GM12801 (cell line): ENCODE measurements around the gene EXOC2.

Experiments
- TF ChIP-seq, protein P1 (sequence below): IDR thresholded peaks from one replicate; pipeline ENCODE4 v1.5.1; 2011; ENCODE audit warnings: control low read depth; ENCODE audit not compliant: insufficient read length; ENCODE audit errors: extremely low read depth

The EXOC2 gene

DNA sequence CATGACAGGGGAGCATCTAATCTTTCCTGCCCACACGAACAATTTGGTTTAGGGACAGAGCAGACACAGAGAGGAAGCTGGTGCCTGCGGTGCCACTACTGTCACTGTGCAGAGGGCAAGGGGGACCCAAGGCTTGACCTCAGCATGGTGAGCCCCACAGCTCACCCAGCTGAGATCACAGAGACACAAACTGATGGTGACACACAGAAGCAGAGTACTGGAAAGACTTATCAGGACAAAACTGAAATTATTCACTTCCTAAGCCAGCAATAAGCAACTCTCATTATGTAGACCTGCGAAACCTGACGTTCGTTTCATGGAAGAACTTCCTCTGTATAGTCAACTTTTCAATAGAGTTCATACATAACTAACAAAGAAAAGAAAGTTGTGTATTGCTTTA is 122.1 kb downstream of the EXOC2 start:
- TF ChIP-seq, protein P1, sequence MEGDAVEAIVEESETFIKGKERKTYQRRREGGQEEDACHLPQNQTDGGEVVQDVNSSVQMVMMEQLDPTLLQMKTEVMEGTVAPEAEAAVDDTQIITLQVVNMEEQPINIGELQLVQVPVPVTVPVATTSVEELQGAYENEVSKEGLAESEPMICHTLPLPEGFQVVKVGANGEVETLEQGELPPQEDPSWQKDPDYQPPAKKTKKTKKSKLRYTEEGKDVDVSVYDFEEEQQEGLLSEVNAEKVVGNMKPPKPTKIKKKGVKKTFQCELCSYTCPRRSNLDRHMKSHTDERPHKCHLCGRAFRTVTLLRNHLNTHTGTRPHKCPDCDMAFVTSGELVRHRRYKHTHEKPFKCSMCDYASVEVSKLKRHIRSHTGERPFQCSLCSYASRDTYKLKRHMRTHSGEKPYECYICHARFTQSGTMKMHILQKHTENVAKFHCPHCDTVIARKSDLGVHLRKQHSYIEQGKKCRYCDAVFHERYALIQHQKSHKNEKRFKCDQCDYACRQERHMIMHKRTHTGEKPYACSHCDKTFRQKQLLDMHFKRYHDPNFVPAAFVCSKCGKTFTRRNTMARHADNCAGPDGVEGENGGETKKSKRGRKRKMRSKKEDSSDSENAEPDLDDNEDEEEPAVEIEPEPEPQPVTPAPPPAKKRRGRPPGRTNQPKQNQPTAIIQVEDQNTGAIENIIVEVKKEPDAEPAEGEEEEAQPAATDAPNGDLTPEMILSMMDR = no peak

DNA sequence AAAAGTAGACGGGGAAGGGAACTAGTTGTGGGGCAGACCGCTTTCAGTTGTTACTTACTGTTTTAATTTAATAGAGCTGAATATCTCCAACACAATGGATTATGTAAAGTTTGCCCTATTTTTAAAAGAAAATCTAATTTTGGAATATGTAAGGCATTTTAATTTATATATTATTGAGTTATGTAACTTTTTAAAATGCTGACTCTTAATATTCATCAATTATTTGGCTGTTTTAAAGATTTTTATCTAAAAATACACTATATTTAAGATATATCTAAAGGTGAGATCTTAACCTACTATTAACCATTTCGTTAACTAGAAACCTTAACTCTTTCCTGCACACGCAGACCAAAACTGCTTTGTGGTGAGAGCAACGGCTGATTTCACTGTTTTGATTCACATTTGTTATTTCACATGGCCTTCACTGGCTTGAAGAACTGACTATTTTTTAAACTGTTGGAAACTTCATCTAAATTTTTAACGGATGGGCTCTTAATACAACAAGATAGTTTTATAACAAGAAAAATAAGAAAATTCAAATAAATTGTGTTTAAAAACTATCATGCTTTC is 123.9 kb downstream of the EXOC2 start:
- TF ChIP-seq, protein P1 = no peak

DNA sequence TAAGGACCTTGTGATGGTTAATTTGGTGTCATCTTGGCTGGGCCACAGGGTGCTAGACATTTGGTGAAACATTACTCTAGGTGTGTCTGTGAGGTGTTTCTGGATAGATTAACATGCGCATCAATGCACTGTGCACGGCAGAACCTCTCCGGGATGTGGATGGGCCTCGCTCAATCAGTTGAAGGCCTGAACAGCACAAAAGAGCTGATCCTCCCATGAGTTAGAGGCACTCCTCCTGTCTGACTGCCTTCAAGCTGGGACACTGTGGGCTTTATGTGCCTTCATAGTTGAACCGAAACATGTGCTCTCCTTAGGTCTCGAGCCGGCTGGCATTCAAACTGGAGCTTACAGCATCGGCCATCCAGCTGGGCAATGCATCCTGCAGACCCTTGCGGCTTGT is 124.9 kb downstream of the EXOC2 start:
- TF ChIP-seq, protein P1 = no peak

DNA sequence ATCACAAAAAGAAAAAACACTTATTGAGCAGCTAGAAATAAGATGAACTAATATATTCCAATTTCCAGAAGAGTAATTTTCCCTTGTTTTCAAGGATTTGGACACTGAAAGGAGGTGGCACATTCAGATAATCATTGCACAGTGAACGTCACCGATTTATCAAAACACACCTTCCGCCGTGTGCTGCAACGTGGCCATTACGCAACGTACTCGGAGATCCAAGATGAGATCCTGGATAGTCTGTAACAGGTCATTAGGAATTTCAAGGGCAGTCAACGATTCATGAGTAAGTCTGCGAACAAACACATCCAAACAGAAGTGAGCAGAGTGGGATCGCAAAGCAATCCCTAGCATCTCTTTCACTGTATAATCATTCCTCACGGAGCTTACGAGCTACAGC is 129.1 kb downstream of the EXOC2 start:
- TF ChIP-seq, protein P1 = no peak

DNA sequence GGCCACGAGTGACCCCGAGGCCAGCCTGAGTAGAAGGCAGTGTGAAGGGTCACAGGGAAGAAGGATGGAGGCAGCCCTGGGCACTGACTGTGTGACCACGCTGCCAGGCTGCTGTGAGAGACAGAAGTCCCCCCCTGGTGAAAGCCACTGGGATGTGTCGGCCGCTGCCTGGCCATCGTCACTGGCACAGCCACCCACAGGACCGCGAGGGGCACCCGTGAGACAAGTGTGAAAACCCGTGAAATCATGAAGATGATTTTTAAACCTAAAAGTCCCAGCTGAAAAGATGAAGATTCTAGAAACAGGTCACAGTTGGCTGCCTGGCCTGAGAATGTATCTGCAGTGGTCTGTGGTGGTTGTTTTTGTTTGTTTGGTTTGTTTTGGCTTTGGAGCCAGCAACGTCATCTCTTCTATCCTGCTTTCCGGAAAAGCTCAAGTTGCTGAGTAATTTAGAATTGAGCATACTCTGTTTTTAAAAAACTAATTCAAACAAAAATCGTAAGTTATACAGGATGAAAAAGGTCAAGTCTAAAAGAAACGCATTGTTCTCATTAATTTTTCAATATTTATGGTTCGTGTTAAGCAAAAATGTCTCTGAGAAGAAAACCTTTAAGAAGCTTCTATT is 130.8 kb downstream of the EXOC2 start:
- TF ChIP-seq, protein P1 = no peak

DNA sequence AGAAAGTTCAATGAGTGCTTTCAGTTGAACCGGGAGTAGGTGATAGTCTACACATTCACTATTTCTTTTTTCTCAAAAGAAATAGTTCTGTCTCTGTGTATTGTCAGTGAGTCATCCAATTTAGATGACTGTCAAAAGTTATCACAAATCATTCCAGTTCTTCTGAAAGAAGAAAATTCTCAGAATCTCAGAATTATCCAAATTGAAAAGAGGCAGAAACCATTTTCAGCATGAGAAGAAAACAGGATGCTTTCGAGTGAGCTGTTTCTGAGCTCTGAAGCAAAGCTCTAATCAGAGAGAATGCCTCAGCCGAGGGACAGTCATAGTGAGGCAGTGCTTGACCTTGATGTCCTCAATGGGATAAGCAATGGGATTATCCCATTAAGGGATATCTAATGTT is 134.0 kb downstream of the EXOC2 start:
- TF ChIP-seq, protein P1 = no peak

DNA sequence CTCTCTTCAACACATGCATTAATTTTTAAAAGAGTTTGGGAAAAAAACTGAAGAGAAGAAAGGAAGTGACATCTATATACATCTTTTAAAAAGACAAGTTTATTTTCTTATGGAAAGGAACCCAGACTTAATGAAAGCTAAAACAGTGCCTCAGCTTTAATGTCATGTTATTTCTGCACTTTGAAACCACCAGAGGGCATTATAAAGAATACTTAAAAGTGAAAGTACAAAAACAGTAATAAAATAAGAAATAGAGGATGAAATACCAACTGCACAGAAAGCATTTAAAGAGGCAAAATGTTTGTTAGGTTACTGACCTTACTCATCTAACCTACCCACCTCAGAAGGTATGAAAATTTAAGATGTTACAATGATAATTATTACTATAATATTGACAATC is 134.8 kb downstream of the EXOC2 start:
- TF ChIP-seq, protein P1 = no peak
